GM23338 (cell line): ENCODE measurements around the gene DNAH17. TPM values are rescaled to one million over a fixed set of nuclear protein-coding genes. Genes with fewer than 3 reads are reported as not detected.
A peak's percentile ranks its signal among the peaks of the same experiment; 100 is the strongest.

ENCODE experiments used
- ATAC-seq: fragments of 200-7000 bp; cut with Tn5 transposase; 3 replicates; pipeline ENCODE4 v1.9.1; 2020
- DNase-seq: peaks from one replicate; pipeline ENCODE4 v3.0.0-alpha.2; 2015; ENCODE audit warnings: low spot score
- H2AFZ ChIP-seq: fragments of 200-600 bp; sonication (generic); 2 replicates; pipeline ENCODE4 v1.8.0; 2016; ENCODE audit warnings: antibody characterized with exemption, mild to moderate bottlenecking, moderate library complexity
- H3F3A ChIP-seq: fragments of 200-600 bp; sonication (generic); replicated peaks from 2 replicates; pipeline ENCODE4 v1.8.0; 2017; ENCODE audit warnings: antibody characterized with exemption, mixed run types, low read depth
- H3K27ac ChIP-seq: fragments of 200-600 bp; sonication (generic); 2 replicates; pipeline ENCODE4 v1.6.1; 2016; ENCODE audit warnings: low read depth
- H3K27me3 ChIP-seq: fragments of 200-600 bp; sonication (generic); 2 replicates; pipeline ENCODE4 v1.8.0; 2016; ENCODE audit warnings: mild to moderate bottlenecking, mixed run types, moderate library complexity; ENCODE audit not compliant: insufficient read depth
- H3K36me3 ChIP-seq: fragments of 200-600 bp; sonication (generic); 2 replicates; pipeline ENCODE4 v1.8.0; 2016; ENCODE audit warnings: mild to moderate bottlenecking; ENCODE audit not compliant: insufficient read depth
- H3K4me1 ChIP-seq: fragments of 200-600 bp; sonication (generic); 2 replicates; pipeline ENCODE4 v1.8.0; 2016; ENCODE audit warnings: mild to moderate bottlenecking, moderate library complexity; ENCODE audit not compliant: insufficient read depth
- H3K4me2 ChIP-seq: fragments of 200-600 bp; sonication (generic); 2 replicates; pipeline ENCODE4 v1.7.1; 2017; ENCODE audit warnings: mixed run types
- H3K4me3 ChIP-seq: fragments of 200-600 bp; sonication (generic); 2 replicates; pipeline ENCODE4 v1.6.1; 2016; ENCODE audit warnings: mixed run types
- H3K79me2 ChIP-seq: fragments of 200-600 bp; sonication (generic); replicated peaks from 2 replicates; pipeline ENCODE4 v1.8.0; 2017; ENCODE audit warnings: mild to moderate bottlenecking; ENCODE audit not compliant: insufficient read depth
- H3K9me2 ChIP-seq: fragments of 200-600 bp; sonication (generic); 2 replicates; pipeline ENCODE4 v1.8.0; 2017; ENCODE audit not compliant: insufficient read depth
- H4K20me1 ChIP-seq: fragments of 200-600 bp; sonication (generic); replicated peaks from 2 replicates; pipeline ENCODE4 v1.8.0; 2017; ENCODE audit warnings: mild to moderate bottlenecking; ENCODE audit not compliant: insufficient read depth
- H3K27ac Mint-ChIP-seq: 2 replicates; pipeline ENCODE4 v1.8.0; 2020; ENCODE audit warnings: inconsistent platforms, mild to moderate bottlenecking, moderate library complexity, mixed read lengths
- H3K27me3 Mint-ChIP-seq: 3 replicates; pipeline ENCODE4 v1.8.0; 2022; ENCODE audit warnings: low read depth, mild to moderate bottlenecking, moderate library complexity, mixed read lengths, inconsistent platforms; ENCODE audit not compliant: insufficient read depth, poor library complexity
- H3K36me3 Mint-ChIP-seq: 3 replicates; pipeline ENCODE4 v1.8.0; 2021; ENCODE audit warnings: low read depth, mild to moderate bottlenecking, inconsistent platforms, moderate library complexity, mixed read lengths
- H3K4me1 Mint-ChIP-seq: 3 replicates; pipeline ENCODE4 v1.8.0; 2020; ENCODE audit warnings: mild to moderate bottlenecking, inconsistent platforms, mixed read lengths
- H3K4me3 Mint-ChIP-seq: 3 replicates; pipeline ENCODE4 v1.8.0; 2021; ENCODE audit warnings: moderate library complexity, mild to moderate bottlenecking, inconsistent platforms, mixed read lengths
- H3K9me3 Mint-ChIP-seq: 3 replicates; pipeline ENCODE4 v1.8.0; 2020; ENCODE audit warnings: moderate library complexity, mild to moderate bottlenecking, inconsistent platforms, mixed read lengths
- JUNB ChIP-seq: IDR thresholded peaks from one replicate; pipeline ENCODE4 v1.6.1; 2016; ENCODE audit warnings: antibody characterized with exemption; ENCODE audit not compliant: unreplicated experiment
- NANOG ChIP-seq: IDR thresholded peaks from 2 replicates; pipeline ENCODE4 v1.6.1; 2016; ENCODE audit warnings: antibody characterized with exemption, borderline replicate concordance
- POLR2AphosphoS5 ChIP-seq: IDR thresholded peaks from 2 replicates; pipeline ENCODE4 v1.6.1; 2016; ENCODE audit warnings: antibody characterized with exemption, low read depth
- STAT1 ChIP-seq: IDR thresholded peaks from one replicate; pipeline ENCODE4 v1.6.1; 2016; ENCODE audit warnings: antibody characterized with exemption; ENCODE audit not compliant: unreplicated experiment
- ZNF114 ChIP-seq: fragments of 250-450 bp; sonication (Bioruptor Pico); IDR thresholded peaks from 2 replicates; pipeline ENCODE4 v1.5.0; 2020; ENCODE audit warnings: mild to moderate bottlenecking, moderate library complexity
- ZNF331 ChIP-seq: fragments of 250-450 bp; sonication (Bioruptor Pico); IDR thresholded peaks from 2 replicates; pipeline ENCODE4 v1.5.0; 2020; ENCODE audit warnings: low read depth, mild to moderate bottlenecking, moderate library complexity
- polyA plus RNA-seq: library from polyadenylated mRNA; unstranded; fragments of >200 nt; fragmentation: Nextera tagmentation; extraction: Ambion mirVana; gene quantifications from 2 replicates; pipeline ENCODE4 v1.2.1, GENCODE V29; 2016
- total RNA-seq: library from RNA; depleted of rRNA; stranded (reverse); fragments of >200 nt; shearing (Covaris generic); gene quantifications from 2 replicates; pipeline ENCODE4 v1.2.3, GENCODE V29; 2014
- TF ChIP-seq, protein P1 (sequence below): IDR thresholded peaks from 2 replicates; pipeline ENCODE4 v1.6.1; 2016; ENCODE audit warnings: antibody characterized with exemption
- TF ChIP-seq, protein P2 (sequence below), 2 experiments: fragments of 200-600 bp in 1 of 2; sonication (generic) in 1 of 2; conservative IDR thresholded peaks; 2 replicates each; pipeline versions ENCODE4 v1.5.1 to v1.6.1; 2016 to 2017; ENCODE audit warnings: antibody characterized with exemption in 2 of 2, low read depth in 2 of 2, mild to moderate bottlenecking in 2 of 2, moderate library complexity in 1 of 2

The DNAH17 gene
- total and polyA plus RNA-seq, 2 experiments from 2014 or later, result 0.59 to 2.0 TPM

DNA sequence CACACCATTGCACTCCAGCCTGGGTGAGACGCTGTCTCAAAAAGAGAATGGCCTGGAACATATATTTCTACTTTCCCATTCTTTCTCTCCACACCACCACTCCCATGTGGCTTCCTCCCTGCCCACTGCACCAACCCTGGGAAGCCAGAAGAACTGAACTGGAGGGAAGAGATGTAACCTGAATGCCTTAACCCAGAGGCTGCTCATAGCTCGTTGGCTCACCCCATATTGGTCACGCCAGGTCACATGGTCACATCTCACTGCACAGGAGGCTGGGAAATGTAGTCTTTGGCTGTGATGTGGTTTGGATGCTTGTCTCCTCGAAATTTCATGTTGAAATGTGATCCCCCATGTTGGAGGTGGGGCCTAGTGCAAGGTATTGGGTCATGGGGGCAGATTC, 5.9 kb upstream of the DNAH17 start:
- no peak overlapping the region for H3K27ac ChIP-seq
- Mint-ChIP-seq H3K4me3 (no peak overlapping the region), H3K27me3 (peaks cover 13% of the 10 kb centered on the region), H3K36me3 (no peaks in the 10 kb centered on the region), H3K4me1 (peaks cover 17% of the 10 kb centered on the region), H3K9me3 (no peaks in the 10 kb centered on the region; the same call in 1 of the 3 replicates), H3K27ac (no peak overlapping the region)
- H3K79me2 ChIP-seq, result no peaks in the 10 kb centered on the region
- TF ChIP-seq, protein P1, sequence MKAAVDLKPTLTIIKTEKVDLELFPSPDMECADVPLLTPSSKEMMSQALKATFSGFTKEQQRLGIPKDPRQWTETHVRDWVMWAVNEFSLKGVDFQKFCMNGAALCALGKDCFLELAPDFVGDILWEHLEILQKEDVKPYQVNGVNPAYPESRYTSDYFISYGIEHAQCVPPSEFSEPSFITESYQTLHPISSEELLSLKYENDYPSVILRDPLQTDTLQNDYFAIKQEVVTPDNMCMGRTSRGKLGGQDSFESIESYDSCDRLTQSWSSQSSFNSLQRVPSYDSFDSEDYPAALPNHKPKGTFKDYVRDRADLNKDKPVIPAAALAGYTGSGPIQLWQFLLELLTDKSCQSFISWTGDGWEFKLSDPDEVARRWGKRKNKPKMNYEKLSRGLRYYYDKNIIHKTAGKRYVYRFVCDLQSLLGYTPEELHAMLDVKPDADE, result 0 out of 2 replicates have a peak, but pooled peaks have one; percentile 38
- no peak for TF ChIP-seq NANOG
- H4K20me1 ChIP-seq, result no peaks in the 10 kb centered on the region
- H3K4me2 ChIP-seq, result no peak overlapping the region
- H3K4me1 ChIP-seq, result no peaks in the 10 kb centered on the region
- no peaks in the 10 kb centered on the region for H3K27me3 ChIP-seq
- H3K36me3 ChIP-seq, result no peaks in the 10 kb centered on the region
- H3K4me3 ChIP-seq, result no peak overlapping the region
- ATAC-seq, result peak; percentile 97
- H3K9me2 ChIP-seq, result peaks cover 11% of the 10 kb centered on the region; the same call in 1 of the 2 replicates
- H3F3A ChIP-seq, result no peaks in the 10 kb centered on the region
- no peak overlapping the region for H2AFZ ChIP-seq
- DNase-seq, result peak; percentile 75

DNA sequence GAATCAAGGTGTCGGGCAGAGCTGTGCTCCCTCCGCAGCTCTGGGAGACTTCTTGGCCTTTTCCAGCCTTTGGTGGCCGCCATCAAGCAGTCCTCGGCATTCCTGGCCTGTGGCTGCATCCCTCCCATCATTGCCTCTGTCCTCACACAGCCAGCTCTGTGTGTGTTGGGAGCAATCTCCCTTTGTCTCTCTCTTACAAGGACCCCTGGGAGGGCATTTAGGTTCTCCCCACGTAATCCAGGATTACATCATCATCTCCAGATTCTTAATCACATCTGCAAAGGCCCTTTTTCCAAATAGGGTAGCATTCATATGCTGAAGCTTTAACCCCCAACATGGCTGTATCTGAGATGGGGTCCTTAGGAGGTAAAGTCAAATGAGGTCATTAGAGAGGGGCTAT, 4.1 kb upstream of the DNAH17 start:
- Mint-ChIP-seq H3K36me3 (no peaks in the 10 kb centered on the region), H3K4me3 (no peak overlapping the region), H3K4me1 (peaks cover 14% of the 10 kb centered on the region), H3K27ac (no peak overlapping the region), H3K9me3 (no peaks in the 10 kb centered on the region; the same call in 1 of the 3 replicates), H3K27me3 (peaks cover 12% of the 10 kb centered on the region)
- no peaks in the 10 kb centered on the region for H4K20me1 ChIP-seq
- no peaks in the 10 kb centered on the region for H3F3A ChIP-seq
- no peaks in the 10 kb centered on the region for H3K4me1 ChIP-seq
- peaks cover 16% of the 10 kb centered on the region; the same call in 1 of the 2 replicates for H3K9me2 ChIP-seq
- ATAC-seq (no peak), DNase-seq (no peak)
- no peaks in the 10 kb centered on the region for H3K79me2 ChIP-seq
- H3K4me2 ChIP-seq, result no peak overlapping the region
- no peak overlapping the region for H3K4me3 ChIP-seq
- no peak overlapping the region for H2AFZ ChIP-seq
- H3K27ac ChIP-seq, result no peak overlapping the region
- TF ChIP-seq JUNB (no peak), STAT1 (no peak), NANOG (no peak), POLR2AphosphoS5 (no peak)
- TF ChIP-seq, protein P2, sequence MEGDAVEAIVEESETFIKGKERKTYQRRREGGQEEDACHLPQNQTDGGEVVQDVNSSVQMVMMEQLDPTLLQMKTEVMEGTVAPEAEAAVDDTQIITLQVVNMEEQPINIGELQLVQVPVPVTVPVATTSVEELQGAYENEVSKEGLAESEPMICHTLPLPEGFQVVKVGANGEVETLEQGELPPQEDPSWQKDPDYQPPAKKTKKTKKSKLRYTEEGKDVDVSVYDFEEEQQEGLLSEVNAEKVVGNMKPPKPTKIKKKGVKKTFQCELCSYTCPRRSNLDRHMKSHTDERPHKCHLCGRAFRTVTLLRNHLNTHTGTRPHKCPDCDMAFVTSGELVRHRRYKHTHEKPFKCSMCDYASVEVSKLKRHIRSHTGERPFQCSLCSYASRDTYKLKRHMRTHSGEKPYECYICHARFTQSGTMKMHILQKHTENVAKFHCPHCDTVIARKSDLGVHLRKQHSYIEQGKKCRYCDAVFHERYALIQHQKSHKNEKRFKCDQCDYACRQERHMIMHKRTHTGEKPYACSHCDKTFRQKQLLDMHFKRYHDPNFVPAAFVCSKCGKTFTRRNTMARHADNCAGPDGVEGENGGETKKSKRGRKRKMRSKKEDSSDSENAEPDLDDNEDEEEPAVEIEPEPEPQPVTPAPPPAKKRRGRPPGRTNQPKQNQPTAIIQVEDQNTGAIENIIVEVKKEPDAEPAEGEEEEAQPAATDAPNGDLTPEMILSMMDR (conservative IDR thresholded peaks at IDR 0.05; ENCODE audit: low read depth in 2 of 2), result no peak
- H3K27me3 ChIP-seq, result no peaks in the 10 kb centered on the region
- H3K36me3 ChIP-seq, result no peaks in the 10 kb centered on the region

DNA sequence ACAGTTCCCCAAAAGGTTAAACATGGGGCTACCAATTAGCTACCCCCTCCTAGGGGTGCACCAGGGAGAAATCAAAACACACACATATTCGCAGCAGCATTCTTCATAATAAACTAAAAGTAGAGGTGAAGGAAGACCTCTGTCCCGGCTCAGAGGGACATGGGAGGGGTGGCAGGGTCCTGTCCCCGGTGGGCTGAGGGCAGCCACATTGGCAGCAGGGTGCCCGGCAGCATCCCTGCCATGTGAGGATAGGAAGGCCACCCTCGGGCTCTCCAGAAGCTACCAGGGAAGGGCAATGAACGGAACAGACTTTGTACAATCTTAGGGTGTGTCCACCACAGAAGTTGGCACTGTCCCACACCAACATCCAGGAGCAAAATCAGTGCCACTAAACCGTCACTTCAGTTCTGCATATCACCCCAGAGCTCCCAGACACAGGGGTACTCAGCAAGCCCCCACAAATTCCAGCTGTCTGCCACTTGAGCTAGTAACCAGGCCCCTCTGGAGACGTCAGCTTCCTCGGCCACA, 3.1 kb upstream of the DNAH17 start:
- no peak overlapping the region for H3K27ac ChIP-seq
- no peak overlapping the region for H3K27ac Mint-ChIP-seq
- H3K4me1 ChIP-seq, result peaks cover 8% of the 10 kb centered on the region
- H3K27me3 ChIP-seq, result no peaks in the 10 kb centered on the region
- ATAC-seq (no peak), DNase-seq (no peak)
- no peaks in the 10 kb centered on the region for H3K36me3 Mint-ChIP-seq
- H2AFZ ChIP-seq, result no peak overlapping the region
- H3K9me3 Mint-ChIP-seq, result no peaks in the 10 kb centered on the region; the same call in 1 of the 3 replicates
- no peak overlapping the region for H3K4me2 ChIP-seq
- H3K36me3 ChIP-seq, result no peaks in the 10 kb centered on the region
- H3K4me3 ChIP-seq, result no peak overlapping the region
- H3K4me1 Mint-ChIP-seq, result peaks cover 23% of the 10 kb centered on the region
- no peak overlapping the region for H3K4me3 Mint-ChIP-seq
- H4K20me1 ChIP-seq, result no peaks in the 10 kb centered on the region
- TF ChIP-seq NANOG, result no peak
- no peak for TF ChIP-seq POLR2AphosphoS5
- no peak for TF ChIP-seq ZNF114 (CRISPR knock-in tag)
- TF ChIP-seq, protein P1, result no peak
- TF ChIP-seq ZNF331 (CRISPR knock-in tag), result no peak
- no peak for TF ChIP-seq STAT1
- H3F3A ChIP-seq, result no peaks in the 10 kb centered on the region
- H3K79me2 ChIP-seq, result no peaks in the 10 kb centered on the region
- H3K9me2 ChIP-seq, result peaks cover 16% of the 10 kb centered on the region
- H3K27me3 Mint-ChIP-seq, result peaks cover 20% of the 10 kb centered on the region
